ENCODE measurements around the gene SLMAP. TPM values are rescaled to one million over a fixed set of nuclear protein-coding genes. Genes with fewer than 3 reads are reported as not detected.

Gene SLMAP
- total RNA-seq, 1 donor from 2014 or later, result 71.4 TPM

GRCh38 chr3:57756528-57757401 is 656 bp downstream of the SLMAP start:
- Mint-ChIP-seq H3K4me1 (ENCODE audit: low read depth, unreplicated experiment) (peaks cover 13% of the 10 kb centered on the region), H3K27ac (ENCODE audit: unreplicated experiment) (peak overlapping the region; percentile 98), H3K9me3 (ENCODE audit: unreplicated experiment) (no peaks in the 10 kb centered on the region), H3K4me3 (ENCODE audit: unreplicated experiment) (peak overlapping the region; percentile 93), H3K36me3 (ENCODE audit: low read depth, unreplicated experiment) (peaks cover 3% of the 10 kb centered on the region), H3K27me3 (ENCODE audit: low read depth, unreplicated experiment) (no peaks in the 10 kb centered on the region)
- H3K36me3 ChIP-seq (ENCODE audit: insufficient read depth, low read length), result peaks cover 5% of the 10 kb centered on the region
- H3K4me2 ChIP-seq (ENCODE audit: low read length), result peak overlapping the region; percentile 94
- no peak for FAIRE-seq
- H3K79me2 ChIP-seq (ENCODE audit: insufficient read depth, low read length), result peaks cover 56% of the 10 kb centered on the region
- TF ChIP-seq CTCF (IDR thresholded peaks at IDR 0.05; ENCODE audit: insufficient read depth, low read depth, low read length) (no peak), EZH2 (IDR thresholded peaks at IDR 0.05; ENCODE audit: insufficient read depth, low read length) (no peak)
- peak overlapping the region; percentile 76 for H3K4me3 ChIP-seq (ENCODE audit: insufficient read depth, low read depth, low read length)
- H2AFZ ChIP-seq (ENCODE audit: low read depth, low read length), result peak overlapping the region; percentile 76
- peak overlapping the region; percentile 86 for H3K9ac ChIP-seq (ENCODE audit: low read length)
- H4K20me1 ChIP-seq (ENCODE audit: insufficient read depth, low read length), result peaks cover 45% of the 10 kb centered on the region
- H3K27me3 ChIP-seq (ENCODE audit: insufficient read depth, low read length), result no peaks in the 10 kb centered on the region
- H3K27ac ChIP-seq (ENCODE audit: low read depth, low read length), result peak overlapping the region; percentile 93
- no peaks in the 10 kb centered on the region for H3K9me3 ChIP-seq (ENCODE audit: insufficient read depth, low read depth, low read length)
- peak; percentile 63 for DNase-seq (ENCODE audit: low read depth)
- peaks cover 26% of the 10 kb centered on the region for H3K4me1 ChIP-seq (ENCODE audit: insufficient read depth, low read length)

GRCh38 chr3:57757642-57758297 is 1.7 kb downstream of the SLMAP start:
- peak overlapping the region; percentile 93 for H3K4me3 Mint-ChIP-seq (ENCODE audit: unreplicated experiment)
- H3K27ac Mint-ChIP-seq (ENCODE audit: unreplicated experiment), result peak overlapping the region; percentile 48
- Histone ChIP-seq H3K4me3 (ENCODE audit: insufficient read depth, low read depth, low read length) (peak overlapping the region; percentile 76), H3K9ac (ENCODE audit: low read length) (peak overlapping the region; percentile 86), H3K36me3 (ENCODE audit: insufficient read depth, low read length) (peaks cover 5% of the 10 kb centered on the region), H3K27me3 (ENCODE audit: insufficient read depth, low read length) (no peaks in the 10 kb centered on the region), H3K4me2 (ENCODE audit: low read length) (peak overlapping the region; percentile 94), H3K9me3 (ENCODE audit: insufficient read depth, low read depth, low read length) (no peaks in the 10 kb centered on the region), H4K20me1 (ENCODE audit: insufficient read depth, low read length) (peaks cover 51% of the 10 kb centered on the region), H3K4me1 (ENCODE audit: insufficient read depth, low read length) (peaks cover 22% of the 10 kb centered on the region), H3K27ac (ENCODE audit: low read depth, low read length) (peak overlapping the region; percentile 93), H3K79me2 (ENCODE audit: insufficient read depth, low read length) (peaks cover 63% of the 10 kb centered on the region), H2AFZ (ENCODE audit: low read depth, low read length) (no peak overlapping the region)
- no peak for TF ChIP-seq EZH2 (IDR thresholded peaks at IDR 0.05; ENCODE audit: insufficient read depth, low read length)
- TF ChIP-seq CTCF (IDR thresholded peaks at IDR 0.05; ENCODE audit: insufficient read depth, low read depth, low read length), result no peak
- H3K27me3 Mint-ChIP-seq (ENCODE audit: low read depth, unreplicated experiment), result no peaks in the 10 kb centered on the region
- DNase-seq (ENCODE audit: low read depth) (peak; percentile 25), FAIRE-seq (no peak)
- peaks cover 6% of the 10 kb centered on the region for H3K4me1 Mint-ChIP-seq (ENCODE audit: low read depth, unreplicated experiment)
- peaks cover 3% of the 10 kb centered on the region for H3K36me3 Mint-ChIP-seq (ENCODE audit: low read depth, unreplicated experiment)
- H3K9me3 Mint-ChIP-seq (ENCODE audit: unreplicated experiment), result no peaks in the 10 kb centered on the region
